Astrocyte (in vitro differentiated cells and primary cell): ENCODE measurements around the gene EPPIN.

Experiments used
- EZH2 ChIP-seq: IDR thresholded peaks from 2 replicates; pipeline ENCODE4 v1.6.1; 2012; ENCODE audit warnings: mild to moderate bottlenecking, low read length, inconsistent platforms; ENCODE audit not compliant: insufficient read depth
- TF ChIP-seq, protein P1 (sequence below): IDR thresholded peaks from 2 replicates; pipeline ENCODE4 v1.5.1; 2011; ENCODE audit warnings: low read depth, mild to moderate bottlenecking, inconsistent platforms, low read length, moderate library complexity; ENCODE audit not compliant: insufficient read depth

DNA sequence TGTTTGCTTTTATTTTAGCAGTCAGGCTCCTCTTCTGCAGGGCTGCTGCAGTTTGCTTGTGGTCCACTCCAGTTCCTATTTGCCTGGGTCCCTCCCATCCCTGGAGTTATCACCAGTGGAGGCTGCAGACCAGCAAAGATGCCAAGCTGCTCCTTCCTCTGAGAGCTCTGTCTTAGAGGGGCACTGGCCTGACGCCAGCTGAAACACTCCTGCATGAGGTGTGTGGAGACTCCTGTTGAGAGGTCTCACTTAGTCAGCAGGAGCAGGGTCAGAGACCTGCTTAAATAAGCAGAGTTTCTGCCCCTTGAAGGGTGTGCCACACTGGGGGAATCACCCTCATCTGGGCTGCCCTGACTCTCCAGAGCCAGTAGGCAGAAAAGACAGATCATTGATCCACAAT lies 48.0 kb upstream of the EPPIN start:
- TF ChIP-seq, protein P1, sequence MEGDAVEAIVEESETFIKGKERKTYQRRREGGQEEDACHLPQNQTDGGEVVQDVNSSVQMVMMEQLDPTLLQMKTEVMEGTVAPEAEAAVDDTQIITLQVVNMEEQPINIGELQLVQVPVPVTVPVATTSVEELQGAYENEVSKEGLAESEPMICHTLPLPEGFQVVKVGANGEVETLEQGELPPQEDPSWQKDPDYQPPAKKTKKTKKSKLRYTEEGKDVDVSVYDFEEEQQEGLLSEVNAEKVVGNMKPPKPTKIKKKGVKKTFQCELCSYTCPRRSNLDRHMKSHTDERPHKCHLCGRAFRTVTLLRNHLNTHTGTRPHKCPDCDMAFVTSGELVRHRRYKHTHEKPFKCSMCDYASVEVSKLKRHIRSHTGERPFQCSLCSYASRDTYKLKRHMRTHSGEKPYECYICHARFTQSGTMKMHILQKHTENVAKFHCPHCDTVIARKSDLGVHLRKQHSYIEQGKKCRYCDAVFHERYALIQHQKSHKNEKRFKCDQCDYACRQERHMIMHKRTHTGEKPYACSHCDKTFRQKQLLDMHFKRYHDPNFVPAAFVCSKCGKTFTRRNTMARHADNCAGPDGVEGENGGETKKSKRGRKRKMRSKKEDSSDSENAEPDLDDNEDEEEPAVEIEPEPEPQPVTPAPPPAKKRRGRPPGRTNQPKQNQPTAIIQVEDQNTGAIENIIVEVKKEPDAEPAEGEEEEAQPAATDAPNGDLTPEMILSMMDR: no peak
- TF ChIP-seq EZH2: no peak
